GM12864 (cell line): ENCODE data around the gene PZP.
"Not testable (repeated sequence)": the region's sequence is repeated elsewhere in the genome, so short reads cannot be mapped to it uniquely, and the experiment has no call there.

Source experiments
- DNase-seq: peaks from one replicate; pipeline ENCODE4 v3.0.0-alpha.2; 2011; ENCODE audit warnings: low read depth
- H3K4me3 ChIP-seq: 2 replicates; pipeline ENCODE4 v1.5.1; 2011; ENCODE audit warnings: mild to moderate bottlenecking, low read depth, low read length, control low read depth
- CTCF ChIP-seq: IDR thresholded peaks from 2 replicates; pipeline ENCODE4 v1.5.1; 2011; ENCODE audit warnings: low read depth, mild to moderate bottlenecking, moderate library complexity, low read length, control low read depth, inconsistent platforms; ENCODE audit errors: missing control alignments

The PZP gene

DNA sequence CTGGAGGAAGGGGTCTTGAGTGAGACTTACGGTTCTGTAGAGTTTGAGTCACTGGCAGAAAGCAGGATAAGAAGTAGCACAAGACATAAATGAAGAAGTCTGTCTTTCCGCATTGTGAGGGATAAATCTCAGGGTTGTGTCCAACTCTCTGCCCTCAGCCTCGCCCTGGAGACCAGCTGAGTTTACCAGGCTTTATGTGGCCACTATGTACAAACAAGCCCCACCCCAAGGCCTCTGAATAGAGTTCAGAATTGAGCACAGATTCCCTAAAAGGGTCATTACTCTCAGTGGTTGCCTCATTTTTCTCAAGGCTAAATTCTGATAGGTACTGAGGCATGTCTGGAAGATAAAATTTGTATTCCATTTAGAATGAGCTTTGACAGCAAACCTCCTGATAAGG, at the start of gene PZP:
PZP (minus strand) TSS at position 167 of the 400 bp plus-strand sequence; CDS start at position 113, 54 bp downstream.
- no peak for DNase-seq
- no peak for TF ChIP-seq CTCF
- H3K4me3 ChIP-seq, result no peak within 1 kb of the TSS

DNA sequence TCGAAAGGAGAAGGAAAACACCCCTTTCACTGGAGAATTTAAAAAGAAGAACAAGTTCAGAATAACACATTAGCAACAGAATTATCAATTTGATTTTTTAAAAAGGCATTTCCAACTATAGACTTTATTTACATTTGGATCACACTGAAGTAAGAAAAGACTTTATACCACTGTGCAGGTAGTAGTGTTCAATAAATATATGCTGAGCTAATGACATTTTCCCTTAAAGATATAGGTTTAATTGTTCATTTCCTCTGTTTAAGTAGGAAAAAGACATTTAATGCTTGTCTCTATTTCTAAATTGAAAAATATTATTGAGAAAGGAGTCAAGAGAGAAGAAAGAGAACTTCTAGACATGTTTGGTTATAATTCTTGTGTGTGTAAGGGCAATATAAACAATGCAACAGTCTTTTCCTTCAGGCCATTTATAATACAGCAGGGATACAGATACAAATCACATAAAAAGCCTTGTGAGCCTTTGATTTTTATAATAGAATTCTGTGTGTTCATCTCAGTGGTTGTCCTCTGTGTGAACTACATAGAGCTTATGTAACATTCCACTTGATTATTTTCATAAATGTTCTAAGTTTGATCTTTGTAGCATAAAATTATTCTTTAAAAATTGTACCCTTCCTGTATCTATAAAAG, 48.7 kb upstream of the PZP start:
- TF ChIP-seq CTCF, result no peak
- no peak overlapping the region for H3K4me3 ChIP-seq
- DNase-seq, result no peak

- TF ChIP-seq CTCF, result no peak
- no peak for DNase-seq
- no peak overlapping the region for H3K4me3 ChIP-seq
Observed at GRCh38 chr12:9256341-9256740, 48.1 kb upstream of the PZP start.

DNA sequence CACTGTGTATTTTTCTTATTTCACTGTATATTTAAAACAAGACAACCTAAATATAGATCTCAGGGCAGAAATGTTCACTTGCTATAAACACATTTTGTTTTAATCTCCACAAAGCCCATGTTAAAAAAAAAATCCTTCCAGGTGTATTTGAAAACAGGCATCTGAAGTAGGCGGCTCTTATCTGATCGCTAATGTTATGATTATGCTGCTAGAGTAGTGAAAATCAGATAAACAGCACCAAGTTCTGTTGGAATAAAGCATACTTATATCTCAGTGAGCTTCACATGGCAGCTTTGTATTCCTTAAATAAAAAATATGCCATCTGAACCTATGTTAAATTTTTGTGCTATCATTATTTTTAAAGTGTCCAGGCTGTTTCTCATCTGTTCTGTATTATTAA, 47.6 kb upstream of the PZP start:
- H3K4me3 ChIP-seq, result no peak overlapping the region
- no peak for TF ChIP-seq CTCF
- DNase-seq, result no peak

- no peak for DNase-seq
- no peak for TF ChIP-seq CTCF
- H3K4me3 ChIP-seq, result no peak overlapping the region
Observed at GRCh38 chr12:9253464-9253863, 45.3 kb upstream of the PZP start.

GRCh38 chr12:9252791-9253190, 44.6 kb upstream of the PZP start:
- H3K4me3 ChIP-seq, DNase-seq: not testable (repeated sequence)

DNA sequence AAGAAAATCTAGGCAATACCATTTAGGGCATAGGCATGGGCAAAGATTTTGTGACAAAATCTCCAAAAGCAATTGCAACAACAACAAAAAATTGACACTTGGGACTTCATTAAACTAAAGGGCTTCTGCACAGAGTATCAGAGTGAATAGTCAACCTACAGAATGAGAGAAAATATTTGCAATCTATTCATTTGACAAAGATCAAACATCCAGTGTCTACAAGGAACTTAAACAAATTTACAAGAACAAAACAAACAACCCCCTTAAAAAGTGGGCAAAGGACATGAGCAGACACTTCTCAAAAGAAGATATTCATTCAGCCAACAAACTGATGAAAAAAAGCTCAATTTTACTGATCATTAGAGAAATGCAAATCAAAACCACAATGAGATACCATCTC, 44.1 kb upstream of the PZP start:
- TF ChIP-seq CTCF, result no peak

More for the DNA sequence above, 44.1 kb upstream of the PZP start:
- no peak for DNase-seq
- no peak overlapping the region for H3K4me3 ChIP-seq
